PFSK-1 (cell line): ENCODE measurements around the gene CHIT1.

Experiments
- FOXP2 ChIP-seq: optimal IDR thresholded peaks from 2 replicates; pipeline ENCODE3; 2011; ENCODE audit warnings: borderline replicate concordance, control low read depth, inconsistent platforms; ENCODE audit not compliant: insufficient read depth; ENCODE audit errors: extremely low read length, extremely low read depth
- POLR2AphosphoS5 ChIP-seq: IDR thresholded peaks from 2 replicates; pipeline ENCODE4 v1.6.1; 2012; ENCODE audit warnings: low read depth, mild to moderate bottlenecking, control low read depth, low read length, moderate library complexity
- REST ChIP-seq, 2 experiments: IDR thresholded peaks; 2 replicates each; pipeline versions ENCODE4 v1.6.1 to v1.8.0; 2011 to 2012; ENCODE audit warnings: low read depth in 2 of 2, low read length in 2 of 2, control low read depth in 1 of 2, inconsistent platforms in 1 of 2, mild to moderate bottlenecking in 1 of 2, moderate library complexity in 1 of 2; ENCODE audit not compliant: insufficient read depth in 1 of 2
- SIN3A ChIP-seq: IDR thresholded peaks from 2 replicates; pipeline ENCODE4 v1.6.1; 2012; ENCODE audit warnings: mild to moderate bottlenecking, low read length, moderate library complexity, borderline replicate concordance; ENCODE audit not compliant: insufficient read depth
- TAF1 ChIP-seq: IDR thresholded peaks from 2 replicates; pipeline ENCODE4 v1.6.1; 2012; ENCODE audit warnings: low read length, control low read depth, borderline replicate concordance; ENCODE audit not compliant: insufficient read depth

CHIT1 gene

GRCh38 chr1:203215573-203215972, 13.9 kb downstream of the CHIT1 start:
- TF ChIP-seq REST (IDR thresholded peaks at IDR 0.05; ENCODE audit: insufficient read depth in 1 of 2, low read depth in 2 of 2, low read length in 2 of 2) (no peak), TAF1 (no peak), POLR2AphosphoS5 (no peak), SIN3A (no peak), FOXP2 (no peak)

GRCh38 chr1:203214871-203215270, 14.6 kb downstream of the CHIT1 start:
- no peak for TF ChIP-seq REST (IDR thresholded peaks at IDR 0.05; ENCODE audit: insufficient read depth in 1 of 2, low read depth in 2 of 2, low read length in 2 of 2)
- TF ChIP-seq POLR2AphosphoS5: no peak
- no peak for TF ChIP-seq TAF1
- no peak for TF ChIP-seq SIN3A
- no peak for TF ChIP-seq FOXP2

GRCh38 chr1:203213126-203213525, 16.3 kb downstream of the CHIT1 start:
- no peak for TF ChIP-seq TAF1
- TF ChIP-seq REST (IDR thresholded peaks at IDR 0.05; ENCODE audit: insufficient read depth in 1 of 2, low read depth in 2 of 2, low read length in 2 of 2): no peak
- no peak for TF ChIP-seq SIN3A
- TF ChIP-seq FOXP2: no peak
- TF ChIP-seq POLR2AphosphoS5: no peak

- TF ChIP-seq POLR2AphosphoS5 (no peak), FOXP2 (no peak), TAF1 (no peak), SIN3A (no peak), REST (IDR thresholded peaks at IDR 0.05; ENCODE audit: insufficient read depth in 1 of 2, low read depth in 2 of 2, low read length in 2 of 2) (no peak)
Measured at GRCh38 chr1:203211812-203212211, 17.7 kb downstream of the CHIT1 start.

- TF ChIP-seq REST (IDR thresholded peaks at IDR 0.05; ENCODE audit: insufficient read depth in 1 of 2, low read depth in 2 of 2, low read length in 2 of 2) (no peak), FOXP2 (no peak), POLR2AphosphoS5 (no peak), SIN3A (no peak), TAF1 (no peak)
Measured at GRCh38 chr1:203210988-203211387, 18.5 kb downstream of the CHIT1 start.
